Keratinocyte (primary cell): ENCODE measurements around the gene TEKT5. TPM values are rescaled to one million over a fixed set of nuclear protein-coding genes. Genes with fewer than 3 reads are reported as not detected.
A peak's percentile ranks its signal among the peaks of the same experiment; 100 is the strongest.

Source experiments
- DNase-seq: peaks from one replicate; pipeline ENCODE4 v3.0.0-alpha.2; 2011; ENCODE audit warnings: low read depth, missing footprints, low spot score
- FAIRE-seq: peaks from 2 replicates; lab custom pipeline; 2011; peaks lifted over from hg19 to GRCh38; lab: Jason Lieb, UNC
- H2AFZ ChIP-seq: 2 replicates; pipeline ENCODE4 v1.6.0; 2012; ENCODE audit warnings: low read length, control low read depth, inconsistent platforms; ENCODE audit not compliant: control insufficient read depth
- H3K27ac ChIP-seq: 2 replicates; pipeline ENCODE4 v1.5.1; 2011; ENCODE audit warnings: low read length; ENCODE audit not compliant: control insufficient read depth, insufficient read depth
- H3K27me3 ChIP-seq: 3 replicates; pipeline ENCODE4 v1.6.0; 2011; ENCODE audit warnings: low read length; ENCODE audit not compliant: control insufficient read depth, insufficient read depth; ENCODE audit errors: extremely low read depth
- H3K36me3 ChIP-seq, 2 experiments: 2 replicates in 1 of 2; 3 replicates in 1 of 2; pipeline ENCODE4 v1.5.1; 2011; ENCODE audit warnings: low read length in 2 of 2, mild to moderate bottlenecking in 1 of 2; ENCODE audit not compliant: control insufficient read depth in 2 of 2, insufficient read depth in 2 of 2; ENCODE audit errors: extremely low read depth in 1 of 2
- H3K4me1 ChIP-seq: 3 replicates; pipeline ENCODE4 v1.5.1; 2011; ENCODE audit warnings: low read length; ENCODE audit not compliant: control insufficient read depth, insufficient read depth; ENCODE audit errors: extremely low read depth
- H3K4me2 ChIP-seq: 3 replicates; pipeline ENCODE4 v1.6.0; 2011; ENCODE audit warnings: low read depth, low read length; ENCODE audit not compliant: control insufficient read depth, insufficient read depth; ENCODE audit errors: extremely low read depth
- H3K4me3 ChIP-seq, 3 experiments: fragments of 200-600 bp in 1 of 3; sonication (generic) in 1 of 3; 2 replicates in 2 of 3; 3 replicates in 1 of 3; pipeline ENCODE4 v1.5.1; 2011 to 2016; ENCODE audit warnings: low read length in 3 of 3, mild to moderate bottlenecking in 3 of 3, control low read depth in 2 of 3, inconsistent platforms in 1 of 3, low read depth in 1 of 3, mixed read lengths in 1 of 3, mixed run types in 1 of 3, moderate library complexity in 1 of 3; ENCODE audit not compliant: control insufficient read depth in 2 of 3, insufficient read depth in 2 of 3; ENCODE audit errors: extremely low read depth in 1 of 3
- H3K79me2 ChIP-seq: 2 replicates; pipeline ENCODE4 v1.6.0; 2012; ENCODE audit warnings: low read length; ENCODE audit not compliant: control insufficient read depth, insufficient read depth
- H3K9ac ChIP-seq: 3 replicates; pipeline ENCODE4 v1.6.0; 2011; ENCODE audit warnings: low read length; ENCODE audit not compliant: control insufficient read depth, insufficient read depth; ENCODE audit errors: extremely low read depth
- H3K9me1 ChIP-seq: 3 replicates; pipeline ENCODE4 v1.6.0; 2011; ENCODE audit warnings: low read length; ENCODE audit not compliant: control insufficient read depth, insufficient read depth; ENCODE audit errors: extremely low read depth
- H3K9me3 ChIP-seq: 2 replicates; pipeline ENCODE4 v1.5.1; 2012; ENCODE audit warnings: low read depth, low read length; ENCODE audit not compliant: control insufficient read depth
- H4K20me1 ChIP-seq: 3 replicates; pipeline ENCODE4 v1.6.0; 2011; ENCODE audit warnings: low read length; ENCODE audit not compliant: control insufficient read depth, insufficient read depth; ENCODE audit errors: extremely low read depth
- CTCF ChIP-seq, 3 experiments: IDR thresholded peaks in 1 of 3; conservative IDR thresholded peaks in 1 of 3; optimal IDR thresholded peaks in 1 of 3; 2 replicates in 2 of 3; 3 replicates in 1 of 3; pipeline versions ENCODE3 to v1.5.1; 2011; ENCODE audit warnings: low read length in 3 of 3, mild to moderate bottlenecking in 3 of 3, moderate library complexity in 2 of 3, control low read depth in 1 of 3, inconsistent platforms in 1 of 3; ENCODE audit not compliant: insufficient read depth in 2 of 3; ENCODE audit errors: extremely low read depth in 1 of 3
- EZH2 ChIP-seq: IDR thresholded peaks from one replicate; pipeline ENCODE4 v1.6.1; 2012; ENCODE audit warnings: inconsistent platforms, mild to moderate bottlenecking, low read length, moderate library complexity
- dilution Hi-C: fragments of 300-500 bp; cut with MboI; formaldehyde crosslinking; loops from one replicate; pipeline ENCODE4 v1.7.0; 2020; ENCODE audit warnings: low sequenced_read_pairs; ENCODE audit not compliant: extremely low pct_ligation_motif_present
- polyA plus RNA-seq, 5 experiments: library from polyadenylated mRNA; depleted of rRNA in 3 of 5; stranded (reverse) in 3 of 5; stranded (forward) in 1 of 5; unstranded in 1 of 5; fragments of >200 nt; gene quantifications; 1 replicate in 1 of 5; 2 replicates in 3 of 5; 3 replicates in 1 of 5; pipeline versions ENCODE4 v1.2.1 to v1.2.3, GENCODE V29; 2011 to 2012; ENCODE audit warnings: missing spikeins in 2 of 5, low read depth in 1 of 5, low replicate concordance in 1 of 5

Gene TEKT5
- polyA plus RNA-seq, 1 donor (not counting 4 experiments of a cell fraction or from before 2014, with no cell fraction given), result not detected

GRCh38 chr16:10738231-10739077, 43.7 kb upstream of the TEKT5 start:
- Histone ChIP-seq H3K27me3 (no peaks in the 10 kb centered on the region), H3K9me1 (no peaks in the 10 kb centered on the region), H3K79me2 (no peaks in the 10 kb centered on the region), H3K27ac (peak overlapping the region; percentile 48), H3K4me2 (no peak overlapping the region), H2AFZ (no peak overlapping the region), H3K36me3 (no peaks in the 10 kb centered on the region), H3K4me1 (peaks cover 10% of the 10 kb centered on the region), H4K20me1 (no peaks in the 10 kb centered on the region), H3K4me3 (no peak overlapping the region), H3K9ac (no peak overlapping the region), H3K9me3 (no peaks in the 10 kb centered on the region)
- FAIRE-seq, result no peak
- DNase-seq, result peak; percentile 36
- no peak for TF ChIP-seq EZH2
- TF ChIP-seq CTCF (optimal IDR thresholded peaks at IDR 0.05 in 1 of 3, IDR thresholded peaks at IDR 0.05 in 1 of 3, conservative IDR thresholded peaks at IDR 0.05 in 1 of 3; ENCODE audit: extremely low read depth in 1 of 3, insufficient read depth in 2 of 3, low read length in 3 of 3), result no peak
- dilution Hi-C loops, result loop anchor here (25.0 kb wide), 1 partner anchor 174 kb away; no protein-coding TSS in a partner anchor

GRCh38 chr16:10737068-10737625, 42.4 kb upstream of the TEKT5 start:
- Histone ChIP-seq H2AFZ (no peak overlapping the region), H3K4me3 (no peak overlapping the region), H3K27me3 (no peaks in the 10 kb centered on the region), H3K36me3 (no peaks in the 10 kb centered on the region), H4K20me1 (no peaks in the 10 kb centered on the region), H3K4me2 (no peak overlapping the region), H3K4me1 (peaks cover 6% of the 10 kb centered on the region), H3K9me1 (no peaks in the 10 kb centered on the region), H3K9me3 (no peaks in the 10 kb centered on the region), H3K79me2 (no peaks in the 10 kb centered on the region), H3K27ac (no peak overlapping the region), H3K9ac (no peak overlapping the region)
- TF ChIP-seq CTCF (optimal IDR thresholded peaks at IDR 0.05 in 1 of 3, IDR thresholded peaks at IDR 0.05 in 1 of 3, conservative IDR thresholded peaks at IDR 0.05 in 1 of 3; ENCODE audit: extremely low read depth in 1 of 3, insufficient read depth in 2 of 3, low read length in 3 of 3) (peak; percentile 77 to 91 (median 80)), EZH2 (no peak)
- FAIRE-seq (no peak), DNase-seq (no peak)
- dilution Hi-C loops, result loop anchor here (25.0 kb wide), 1 partner anchor 175 kb away; no protein-coding TSS in a partner anchor
